OCI-LY1 (cell line): ENCODE data around the gene CT83.

Experiments
- H2AFZ ChIP-seq: fragments of 200-600 bp; sonication (generic), shearing (Covaris generic); 2 replicates; pipeline ENCODE4 v1.6.0; 2014; ENCODE audit warnings: antibody characterized with exemption, mild to moderate bottlenecking, low read length
- H3F3A ChIP-seq: fragments of 200-600 bp; sonication (generic), shearing (Covaris generic); 2 replicates; pipeline ENCODE4 v1.6.0; 2014; ENCODE audit warnings: mild to moderate bottlenecking, antibody characterized with exemption, low read length, moderate library complexity; ENCODE audit not compliant: insufficient read depth
- H3K27ac ChIP-seq: fragments of 200-600 bp; sonication (generic); 2 replicates; pipeline ENCODE4 v1.5.1; 2014; ENCODE audit warnings: low read length, mixed run types, mild to moderate bottlenecking, low read depth; ENCODE audit not compliant: poor library complexity, severe bottlenecking
- H3K27me3 ChIP-seq: fragments of 200-600 bp; sonication (generic); 2 replicates; pipeline ENCODE4 v1.6.0; 2014; ENCODE audit warnings: antibody characterized with exemption, mild to moderate bottlenecking, low read length, moderate library complexity; ENCODE audit not compliant: insufficient read depth
- H3K36me3 ChIP-seq: fragments of 200-600 bp; sonication (generic); 2 replicates; pipeline ENCODE4 v1.6.1; 2014; ENCODE audit warnings: mild to moderate bottlenecking, antibody characterized with exemption, low read length, moderate library complexity, mixed read lengths; ENCODE audit not compliant: insufficient read depth
- H3K4me1 ChIP-seq: fragments of 200-600 bp; sonication (generic); 2 replicates; pipeline ENCODE4 v1.5.1; 2014; ENCODE audit warnings: mild to moderate bottlenecking, low read length, moderate library complexity; ENCODE audit not compliant: insufficient read depth, severe bottlenecking
- H3K4me2 ChIP-seq: fragments of 200-600 bp; sonication (generic), shearing (Covaris generic); 2 replicates; pipeline ENCODE4 v1.6.1; 2014; ENCODE audit warnings: low read length
- H3K4me3 ChIP-seq: fragments of 200-600 bp; sonication (generic); 2 replicates; pipeline ENCODE4 v1.5.1; 2014; ENCODE audit warnings: low read length, low read depth, mild to moderate bottlenecking, mixed read lengths; ENCODE audit not compliant: poor library complexity, severe bottlenecking
- H3K79me2 ChIP-seq: fragments of 200-600 bp; shearing (Covaris generic); 2 replicates; pipeline ENCODE4 v1.6.1; 2016; ENCODE audit warnings: mixed run types, low read length, mixed read lengths; ENCODE audit not compliant: insufficient read depth
- H3K9ac ChIP-seq: fragments of 200-600 bp; sonication (generic), shearing (Covaris generic); 2 replicates; pipeline ENCODE4 v1.6.1; 2014; ENCODE audit warnings: mild to moderate bottlenecking, low read length, mixed read lengths
- H3K9me2 ChIP-seq: fragments of 200-600 bp; sonication (generic), shearing (Covaris generic); 2 replicates; pipeline ENCODE4 v1.6.1; 2014; ENCODE audit warnings: low read depth, mild to moderate bottlenecking, low read length, mixed read lengths
- H3K9me3 ChIP-seq: fragments of 200-600 bp; shearing (Covaris generic); 2 replicates; pipeline ENCODE4 v1.6.1; 2014; ENCODE audit warnings: low read length, mixed read lengths
- H4K20me1 ChIP-seq: fragments of 200-600 bp; sonication (generic), shearing (Covaris generic); 2 replicates; pipeline ENCODE4 v1.6.0; 2016; ENCODE audit warnings: mild to moderate bottlenecking, low read length; ENCODE audit not compliant: insufficient read depth
- EZH2 ChIP-seq: fragments of 200-600 bp; sonication (generic), shearing (Covaris generic); IDR thresholded peaks from 2 replicates; pipeline ENCODE4 v1.8.0; 2017; ENCODE audit warnings: borderline replicate concordance, mixed run types, mild to moderate bottlenecking, antibody characterized with exemption, low read length, moderate library complexity, mixed read lengths
- TF ChIP-seq, protein P1 (sequence below): fragments of 200-600 bp; sonication (generic), shearing (Covaris generic); IDR thresholded peaks from 2 replicates; pipeline ENCODE4 v1.5.1; 2017; ENCODE audit warnings: mild to moderate bottlenecking, antibody characterized with exemption, low read length, moderate library complexity, mixed read lengths

Gene CT83

DNA sequence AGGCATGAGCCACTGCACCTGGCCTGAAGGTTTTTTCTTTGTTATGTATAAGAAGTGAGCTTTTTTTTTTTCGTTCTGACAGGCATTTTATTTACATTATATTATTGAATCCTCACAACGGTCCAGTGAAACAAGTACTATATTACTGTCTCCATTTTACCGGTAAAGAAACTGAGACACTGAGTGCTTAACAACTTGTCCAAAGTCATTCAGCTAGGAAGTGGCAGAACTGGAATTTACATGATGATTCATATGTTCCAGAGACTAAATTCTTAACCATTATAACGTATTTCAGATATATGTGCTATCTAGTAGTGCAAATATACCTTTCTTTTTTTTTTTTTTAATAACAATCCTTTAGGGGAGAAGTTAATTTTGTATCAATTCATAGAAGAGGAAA is 44.8 kb downstream of the CT83 start:
- Histone ChIP-seq H3K9me3 (no peaks in the 10 kb centered on the region), H3K9me2 (no peaks in the 10 kb centered on the region), H2AFZ (no peak overlapping the region), H3F3A (no peaks in the 10 kb centered on the region), H3K36me3 (no peaks in the 10 kb centered on the region), H3K4me3 (no peak overlapping the region), H3K79me2 (no peaks in the 10 kb centered on the region), H3K27me3 (no peaks in the 10 kb centered on the region), H3K27ac (no peak overlapping the region), H3K9ac (no peak overlapping the region), H3K4me1 (no peaks in the 10 kb centered on the region), H4K20me1 (no peaks in the 10 kb centered on the region), H3K4me2 (no peak overlapping the region)
- TF ChIP-seq, protein P1, sequence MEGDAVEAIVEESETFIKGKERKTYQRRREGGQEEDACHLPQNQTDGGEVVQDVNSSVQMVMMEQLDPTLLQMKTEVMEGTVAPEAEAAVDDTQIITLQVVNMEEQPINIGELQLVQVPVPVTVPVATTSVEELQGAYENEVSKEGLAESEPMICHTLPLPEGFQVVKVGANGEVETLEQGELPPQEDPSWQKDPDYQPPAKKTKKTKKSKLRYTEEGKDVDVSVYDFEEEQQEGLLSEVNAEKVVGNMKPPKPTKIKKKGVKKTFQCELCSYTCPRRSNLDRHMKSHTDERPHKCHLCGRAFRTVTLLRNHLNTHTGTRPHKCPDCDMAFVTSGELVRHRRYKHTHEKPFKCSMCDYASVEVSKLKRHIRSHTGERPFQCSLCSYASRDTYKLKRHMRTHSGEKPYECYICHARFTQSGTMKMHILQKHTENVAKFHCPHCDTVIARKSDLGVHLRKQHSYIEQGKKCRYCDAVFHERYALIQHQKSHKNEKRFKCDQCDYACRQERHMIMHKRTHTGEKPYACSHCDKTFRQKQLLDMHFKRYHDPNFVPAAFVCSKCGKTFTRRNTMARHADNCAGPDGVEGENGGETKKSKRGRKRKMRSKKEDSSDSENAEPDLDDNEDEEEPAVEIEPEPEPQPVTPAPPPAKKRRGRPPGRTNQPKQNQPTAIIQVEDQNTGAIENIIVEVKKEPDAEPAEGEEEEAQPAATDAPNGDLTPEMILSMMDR = no peak
- TF ChIP-seq EZH2 = no peak

DNA sequence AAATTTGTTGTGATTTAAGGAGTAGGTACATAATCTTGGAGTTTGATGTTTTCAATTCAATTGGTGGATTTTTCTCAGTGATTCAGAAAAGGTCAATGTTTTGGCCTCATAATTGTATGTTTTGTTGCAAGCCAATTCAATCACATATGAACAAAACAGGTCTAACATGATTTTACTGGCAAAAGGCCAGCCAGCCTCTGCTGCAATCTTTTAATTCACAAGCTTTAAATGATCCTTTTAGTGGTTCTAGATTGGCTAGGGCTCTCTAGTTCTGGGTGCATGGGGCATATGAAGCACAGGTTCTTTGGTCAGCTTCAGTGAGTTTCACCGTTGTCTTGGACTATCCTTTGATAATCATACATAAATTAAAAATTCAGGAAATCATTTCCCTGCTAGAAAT is 45.6 kb downstream of the CT83 start:
- no peak overlapping the region for H3K4me3 ChIP-seq
- no peaks in the 10 kb centered on the region for H3K79me2 ChIP-seq
- H2AFZ ChIP-seq = no peak overlapping the region
- H3F3A ChIP-seq = no peaks in the 10 kb centered on the region
- no peak for TF ChIP-seq EZH2
- TF ChIP-seq, protein P1 = no peak
- no peak overlapping the region for H3K4me2 ChIP-seq
- no peaks in the 10 kb centered on the region for H3K9me3 ChIP-seq
- H3K27ac ChIP-seq = no peak overlapping the region
- H3K9ac ChIP-seq = no peak overlapping the region
- no peaks in the 10 kb centered on the region for H4K20me1 ChIP-seq
- H3K36me3 ChIP-seq = no peaks in the 10 kb centered on the region
- H3K9me2 ChIP-seq = no peaks in the 10 kb centered on the region
- no peaks in the 10 kb centered on the region for H3K4me1 ChIP-seq
- no peaks in the 10 kb centered on the region for H3K27me3 ChIP-seq

DNA sequence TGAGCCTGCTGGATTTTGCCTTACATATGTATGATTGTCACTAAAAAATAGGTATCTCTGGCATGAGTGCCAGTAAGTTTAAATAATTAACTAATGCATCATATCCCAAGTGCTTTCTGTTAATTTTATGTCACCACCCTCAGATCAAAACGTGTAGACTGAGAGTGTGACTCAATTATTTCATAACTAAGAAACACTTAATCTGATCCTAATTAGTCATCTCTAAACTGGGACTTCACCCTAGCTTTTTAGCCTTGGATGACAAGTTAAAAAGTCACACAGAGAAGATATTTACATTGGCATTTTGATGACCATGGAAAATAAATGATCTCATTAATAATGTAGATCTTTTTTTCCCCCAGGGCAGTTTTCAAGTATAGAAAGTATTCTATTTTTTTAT is 49.5 kb downstream of the CT83 start:
- Histone ChIP-seq H3K9me2 (no peaks in the 10 kb centered on the region), H3K27me3 (no peaks in the 10 kb centered on the region), H3K9me3 (no peaks in the 10 kb centered on the region), H3K36me3 (no peaks in the 10 kb centered on the region), H3K4me2 (no peak overlapping the region), H3K79me2 (no peaks in the 10 kb centered on the region), H2AFZ (no peak overlapping the region), H3F3A (no peaks in the 10 kb centered on the region), H3K4me3 (no peak overlapping the region), H3K27ac (no peak overlapping the region), H4K20me1 (no peaks in the 10 kb centered on the region), H3K4me1 (no peaks in the 10 kb centered on the region), H3K9ac (no peak overlapping the region)
- no peak for TF ChIP-seq EZH2
- TF ChIP-seq, protein P1 = no peak
